Lower leg skin (tissue), 3 donors: Measurements from ENCODE around the gene TRDN.

Experiments used
- CTCF ChIP-seq, 3 donors: fragments of 450-650 bp; IDR thresholded peaks; one replicate each; pipeline ENCODE4 v1.5.1; 2016; ENCODE audit warnings: antibody characterized with exemption in 3 of 3, mild to moderate bottlenecking in 3 of 3, moderate library complexity in 2 of 3
- POLR2A ChIP-seq, 2 donors: fragments of 450-650 bp; IDR thresholded peaks; one replicate each; pipeline ENCODE4 v1.6.1; 2016 to 2017; ENCODE audit warnings: antibody characterized with exemption in 2 of 2, mild to moderate bottlenecking in 1 of 2, moderate library complexity in 1 of 2

GRCh38 chr6:123635567-123635966 is 1.2 kb downstream of the TRDN start:
- TF ChIP-seq POLR2A (IDR thresholded peaks at IDR 0.05) (no peak), CTCF (IDR thresholded peaks at IDR 0.05) (no peak)
